Skin of body (tissue), 2 donors: Measurements from ENCODE around the gene GSC2. TPM values are rescaled to one million over a fixed set of nuclear protein-coding genes. Genes with fewer than 3 reads are reported as not detected.

Source experiments
- DNase-seq: peaks from one replicate; lab custom pipeline; 2025; lab: John Stamatoyannopoulos, UW
- total RNA-seq: library from RNA; depleted of rRNA; stranded (reverse); fragments of >200 nt; gene quantifications from one replicate; pipeline ENCODE4 v1.2.3, GENCODE V29; 2014

Gene GSC2
- total RNA-seq, 1 donor from 2014 or later: not detected

GRCh38 chr22:19097518-19097917 is 52.6 kb downstream of the GSC2 start:
- no peak for DNase-seq

Other genes starting within 250 kb of the GSC2 start
- 3.2 TPM for gene DGCR6, start 244.0 kb downstream of the GSC2 start, total RNA-seq
- 5.6 TPM for gene PRODH, start 214.0 kb downstream of the GSC2 start, total RNA-seq
- 39.5 TPM for gene DGCR2, start 27.9 kb downstream of the GSC2 start, total RNA-seq
- not detected for gene TSSK2, start 19.0 kb downstream of the GSC2 start, total RNA-seq
- 5.5 TPM for gene ESS2, start 5.6 kb downstream of the GSC2 start, total RNA-seq
- 36.7 TPM for gene SLC25A1, start 28.4 kb upstream of the GSC2 start, total RNA-seq
- gene CLTCL1, start 141.4 kb upstream of the GSC2 start, total RNA-seq: 12.3 TPM